Spleen (tissue), 11 donors: ENCODE data around the gene GNB1. TPM values are rescaled to one million over a fixed set of nuclear protein-coding genes. Genes with fewer than 3 reads are reported as not detected.

ENCODE experiments used
- DNase-seq: peaks from one replicate; pipeline ENCODE4 v3.0.0-alpha.2; 2020
- H3K27ac ChIP-seq, 8 donors: fragments of 200-600 bp; sonication (generic) in 7 of 8; 1 replicate in 4 of 8; 2 replicates in 4 of 8; pipeline versions ENCODE4 v1.5.0 to v1.8.0; 2016 to 2021; ENCODE audit warnings: inconsistent platforms in 4 of 8, mild to moderate bottlenecking in 4 of 8, moderate library complexity in 1 of 8
- H3K27me3 ChIP-seq, 7 donors: fragments of 200-600 bp; sonication (generic) in 6 of 7; replicated peaks in 1 of 7; 1 replicate in 4 of 7; 2 replicates in 3 of 7; pipeline versions ENCODE4 v1.5.0 to v1.8.0; 2016 to 2021; ENCODE audit warnings: inconsistent platforms in 3 of 7, mild to moderate bottlenecking in 1 of 7
- H3K36me3 ChIP-seq, 6 donors: fragments of 200-600 bp; sonication (generic) in 5 of 6; 1 replicate in 4 of 6; 2 replicates in 2 of 6; pipeline versions ENCODE4 v1.5.0 to v1.8.0; 2016 to 2021; ENCODE audit warnings: inconsistent platforms in 2 of 6
- H3K4me1 ChIP-seq, 6 donors: fragments of 200-600 bp; sonication (generic) in 5 of 6; 1 replicate in 3 of 6; 2 replicates in 3 of 6; pipeline versions ENCODE4 v1.5.0 to v1.8.0; 2016 to 2021; ENCODE audit warnings: inconsistent platforms in 3 of 6
- H3K4me3 ChIP-seq, 8 donors: fragments of 200-600 bp; sonication (generic) in 7 of 8; 1 replicate in 4 of 8; 2 replicates in 4 of 8; pipeline versions ENCODE4 v1.5.0 to v1.8.0; 2016 to 2021; ENCODE audit warnings: inconsistent platforms in 4 of 8, mild to moderate bottlenecking in 4 of 8, moderate library complexity in 2 of 8
- H3K9me3 ChIP-seq, 8 donors: fragments of 200-600 bp; sonication (generic) in 7 of 8; 1 replicate in 4 of 8; 2 replicates in 4 of 8; pipeline versions ENCODE4 v1.5.0 to v1.8.0; 2016 to 2021; ENCODE audit warnings: inconsistent platforms in 4 of 8
- CTCF ChIP-seq, 11 experiments: fragments of 200-600 bp in 7 of 11; fragments of 450-650 bp in 4 of 11; sonication (generic) in 4 of 11; IDR thresholded peaks in 8 of 11; conservative IDR thresholded peaks in 3 of 11; 1 replicate in 7 of 11; 2 replicates in 4 of 11; pipeline versions ENCODE4 v1.4.0 to v1.8.0; 2016 to 2021; ENCODE audit warnings: antibody characterized with exemption in 11 of 11, inconsistent platforms in 4 of 11, mild to moderate bottlenecking in 1 of 11
- POLR2A ChIP-seq, 3 donors: fragments of 450-650 bp; IDR thresholded peaks; one replicate each; pipeline ENCODE4 v1.5.1; 2017; ENCODE audit warnings: antibody characterized with exemption in 3 of 3, mild to moderate bottlenecking in 1 of 3
- POLR2AphosphoS5 ChIP-seq, 3 donors: sonication (generic); formaldehyde crosslinking; IDR thresholded peaks; one replicate each; pipeline ENCODE4 v1.5.1; 2017; ENCODE audit warnings: antibody characterized with exemption in 3 of 3
- WGBS, 5 donors: extraction: QIAGEN DNeasy Blood & Tissue Kit in 3 of 5; methylation state at CpG; one replicate each; pipeline versions ENCODE4 v1.1.5 to v1.1.7; 2013 to 2018; 5-methylcytosine and 5-hydroxymethylcytosine counted together
- intact Hi-C: fragments of 100-400 bp; cut with DNase I; formaldehyde crosslinking; loops from one replicate; pipeline ENCODE4 v1.15.0; 2023; ENCODE audit warnings: low total_unique reads
- polyA plus RNA-seq, 3 donors: library from polyadenylated mRNA; stranded (reverse); fragments of 200-250 nt; gene quantifications; one replicate each; pipeline ENCODE4 v1.2.1, GENCODE V29; 2013
- total RNA-seq, 7 donors: library from RNA; depleted of rRNA in 3 of 7; stranded (reverse); fragments of >200 nt in 3 of 7; fragmentation: NEBNext Ultra II Directional in 4 of 7; extraction: Animal tissue kit (Norgen Biotek cat#: 25700) in 4 of 7; gene quantifications; one replicate each; pipeline versions ENCODE4 v1.1.0 to v1.2.1, GENCODE V29; 2016 to 2021
- donor health status: healthy with polysubstance abuse.
- donor health status: DM: no; HTN: no; CAD: no; lungs with moderate emphysema.
- donor health status: DM: no; HTN: no; CAD: no.
- donor health status: Bipolar disorder and iron deficiency.
- donor health status: healthy.
- donor health status: DM: no; HTN: no; CAD: no.
- donor health status: DM: yes; HTN: yes; CAD: no.

Gene GNB1
- total and polyA plus RNA-seq, 10 donors: 76.0 to 304 (median 214) TPM

GRCh38 chr1:1876335-1876930 lies 14.5 kb downstream of the GNB1 start:
- no peaks in the 10 kb centered on the region for H3K27me3 ChIP-seq
- H3K27ac ChIP-seq: peak overlapping the region in 2 of 8 donors; percentile 2 to 26
- H3K4me3 ChIP-seq: no peak overlapping the region
- 74 to 87% (median 77%) methylated on average over 11 of the region's 11 CpGs for WGBS, 5 donors
- H3K4me1 ChIP-seq: peaks cover 49 to 100% (median 93%) of the 10 kb centered on the region in 6 donors
- intact Hi-C loops: no loop called here
- H3K36me3 ChIP-seq: peaks cover 0 to 72% (median 21%) of the 10 kb centered on the region in 6 donors
- H3K9me3 ChIP-seq: no peaks in the 10 kb centered on the region
- DNase-seq: peak; percentile 12
- TF ChIP-seq POLR2AphosphoS5 (IDR thresholded peaks at IDR 0.05): peak in 2 of 3 donors; percentile 27 to 34
- TF ChIP-seq POLR2A (IDR thresholded peaks at IDR 0.05): no peak
- TF ChIP-seq CTCF (IDR thresholded peaks at IDR 0.05 in 8 of 11, conservative IDR thresholded peaks at IDR 0.05 in 3 of 11): no peak

DNA sequence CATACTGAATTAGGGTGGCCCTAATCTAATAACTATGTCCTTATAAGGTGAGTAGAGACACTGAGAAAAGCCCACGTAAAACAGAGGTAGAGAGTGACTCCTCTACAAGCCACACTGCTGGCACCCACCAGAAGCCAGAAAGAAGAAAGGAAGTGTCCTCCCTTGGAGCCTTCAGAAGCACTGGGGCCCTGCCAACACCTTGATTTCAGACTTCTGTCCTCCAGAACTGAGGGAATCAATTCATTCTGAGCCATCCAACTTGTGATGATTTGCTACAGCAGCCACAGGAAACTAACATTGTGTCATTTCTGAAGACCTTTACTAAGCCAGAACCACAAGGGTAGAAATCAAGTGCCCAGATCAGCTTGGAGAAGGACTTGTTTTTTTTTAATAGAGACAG lies 15.0 kb downstream of the GNB1 start:
- Histone ChIP-seq H3K27me3 (no peaks in the 10 kb centered on the region), H3K36me3 (peaks cover 0 to 72% (median 21%) of the 10 kb centered on the region in 6 donors), H3K9me3 (no peaks in the 10 kb centered on the region), H3K4me1 (peaks cover 47 to 100% (median 93%) of the 10 kb centered on the region in 6 donors), H3K27ac (peak overlapping the region in 2 of 8 donors; percentile 2 to 26), H3K4me3 (no peak overlapping the region)
- TF ChIP-seq POLR2A (IDR thresholded peaks at IDR 0.05): no peak
- TF ChIP-seq CTCF (IDR thresholded peaks at IDR 0.05 in 8 of 11, conservative IDR thresholded peaks at IDR 0.05 in 3 of 11): no peak
- TF ChIP-seq POLR2AphosphoS5 (IDR thresholded peaks at IDR 0.05): no peak
- 73 to 92% (median 89%) methylated on average over 1 of the region's 1 CpG for WGBS, 5 donors
- DNase-seq: peak; percentile 20
- intact Hi-C loops: no loop called here

DNA sequence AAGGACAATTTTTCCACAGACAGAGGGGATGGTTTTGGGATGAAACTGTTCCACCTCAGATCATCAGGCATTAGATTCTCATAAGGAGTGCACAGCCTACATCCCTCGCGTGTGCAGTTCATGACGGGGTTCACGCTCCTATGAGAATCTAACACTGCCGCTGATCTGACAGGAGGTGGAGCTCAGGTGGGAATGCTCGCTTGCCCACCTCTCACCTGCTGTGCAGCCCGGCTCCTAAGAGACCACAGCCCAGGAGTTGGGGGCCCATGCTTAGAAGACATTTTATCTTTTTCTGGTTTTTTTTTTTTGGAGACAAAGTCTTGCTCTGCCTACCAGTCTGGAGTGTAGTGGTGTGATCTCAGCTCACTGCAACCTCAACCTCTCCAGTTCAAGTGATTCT lies 16.0 kb downstream of the GNB1 start:
- H3K36me3 ChIP-seq: peaks cover 0 to 72% (median 21%) of the 10 kb centered on the region in 6 donors
- peak; percentile 32 for DNase-seq
- intact Hi-C loops: no loop called here
- H3K27ac ChIP-seq: no peak overlapping the region
- no peaks in the 10 kb centered on the region for H3K27me3 ChIP-seq
- peaks cover 39 to 100% (median 93%) of the 10 kb centered on the region in 6 donors for H3K4me1 ChIP-seq
- no peak overlapping the region for H3K4me3 ChIP-seq
- no peaks in the 10 kb centered on the region for H3K9me3 ChIP-seq
- TF ChIP-seq CTCF (IDR thresholded peaks at IDR 0.05 in 8 of 11, conservative IDR thresholded peaks at IDR 0.05 in 3 of 11): no peak
- TF ChIP-seq POLR2A (IDR thresholded peaks at IDR 0.05): no peak
- no peak for TF ChIP-seq POLR2AphosphoS5 (IDR thresholded peaks at IDR 0.05)
- 89 to 97% (median 96%) methylated on average over 7 of the region's 7 CpGs for WGBS, 5 donors

DNA sequence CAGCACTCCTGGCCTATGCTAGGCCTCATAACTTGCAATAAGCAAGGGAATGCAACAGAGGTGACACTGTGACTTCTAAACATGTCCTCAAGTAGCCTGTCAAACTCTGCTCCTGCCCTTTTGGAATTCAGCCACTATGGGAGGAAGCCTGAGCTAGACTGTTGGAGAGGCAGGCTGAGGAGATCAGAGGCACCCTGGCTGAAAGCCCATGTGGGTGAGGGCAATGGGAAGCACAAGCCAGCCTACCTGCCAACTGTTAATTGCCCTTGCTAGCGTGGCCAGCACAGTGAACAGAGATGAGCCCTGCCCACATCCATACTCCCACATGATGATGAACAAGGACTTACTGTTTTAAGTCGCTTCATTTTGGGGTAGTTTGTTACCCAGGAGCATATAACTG lies 17.7 kb downstream of the GNB1 start:
- H3K27ac ChIP-seq: peak overlapping the region in 1 of 8 donors; percentile 18
- intact Hi-C loops: no loop called here
- no peaks in the 10 kb centered on the region for H3K9me3 ChIP-seq
- peaks cover 0 to 60% (median 18%) of the 10 kb centered on the region in 6 donors for H3K36me3 ChIP-seq
- 79 to 95% (median 82%) methylated on average over 2 of the region's 2 CpGs; no CpG with 5 or more reads in 1 of the 5 donors for WGBS, 5 donors
- peak; percentile 39 for DNase-seq
- H3K4me1 ChIP-seq: peaks cover 43 to 100% (median 92%) of the 10 kb centered on the region in 6 donors
- TF ChIP-seq POLR2AphosphoS5 (IDR thresholded peaks at IDR 0.05): peak in 2 of 3 donors; percentile 3 to 18
- no peak for TF ChIP-seq POLR2A (IDR thresholded peaks at IDR 0.05)
- no peak for TF ChIP-seq CTCF (IDR thresholded peaks at IDR 0.05 in 8 of 11, conservative IDR thresholded peaks at IDR 0.05 in 3 of 11)
- H3K27me3 ChIP-seq: no peaks in the 10 kb centered on the region
- H3K4me3 ChIP-seq: no peak overlapping the region
